SK-N-SH (cell line): ENCODE results near the gene APBB2. TPM values are rescaled to one million over a fixed set of nuclear protein-coding genes. Genes with fewer than 3 reads are reported as not detected.

Experiments used
- CTCF ChIA-PET: fragments of 300-600, 350-600 bp; formaldehyde crosslinking; extraction: SDS; loops from one replicate; lab custom pipeline; 2021; lab: Yijun Ruan, JAX
- POLR2A ChIA-PET: fragments of 350-600 bp; sonication (Branson Sonifier 250); formaldehyde crosslinking; extraction: SDS; loops from one replicate; lab custom pipeline; 2020; ENCODE audit warnings: antibody characterized with exemption, inconsistent platforms; lab: Yijun Ruan, JAX
- DNase-seq: peaks from one replicate; pipeline ENCODE4 v3.0.0; 2012
- H2AFZ ChIP-seq: fragments of 200-600 bp; sonication (generic); 2 replicates; pipeline ENCODE4 v1.8.1; 2016; ENCODE audit warnings: antibody characterized with exemption, mild to moderate bottlenecking, low read depth
- H3F3A ChIP-seq: fragments of 200-600 bp; sonication (generic); replicated peaks from 2 replicates; pipeline ENCODE3; 2016; ENCODE audit warnings: antibody characterized with exemption, mild to moderate bottlenecking; ENCODE audit not compliant: insufficient read depth
- H3K27ac ChIP-seq, 2 experiments: fragments of 200-500 bp in 1 of 2; fragments of 200-600 bp in 1 of 2; sonication (Bioruptor generic) in 1 of 2; sonication (generic), shearing (Covaris generic) in 1 of 2; 2 replicates each; pipeline versions ENCODE4 v1.5.1 to v1.6.1; 2014 to 2016; ENCODE audit warnings: low read depth in 2 of 2, inconsistent platforms in 1 of 2, low read length in 1 of 2, mild to moderate bottlenecking in 1 of 2, mixed read lengths in 1 of 2
- H3K27me3 ChIP-seq: fragments of 200-600 bp; sonication (generic), shearing (Covaris generic); 2 replicates; pipeline ENCODE4 v1.6.1; 2016; ENCODE audit warnings: mixed run types; ENCODE audit not compliant: insufficient read depth
- H3K36me3 ChIP-seq, 2 experiments: fragments of 200-500 bp in 1 of 2; fragments of 200-600 bp in 1 of 2; sonication (Bioruptor generic) in 1 of 2; sonication (generic) in 1 of 2; replicated peaks in 1 of 2; 2 replicates each; pipeline versions ENCODE3 to v1.5.1; 2014 to 2016; ENCODE audit warnings: low read length in 1 of 2, mild to moderate bottlenecking in 1 of 2; ENCODE audit not compliant: insufficient read depth in 2 of 2, control insufficient read depth in 1 of 2
- H3K4me1 ChIP-seq, 2 experiments: fragments of 200-500 bp in 1 of 2; fragments of 200-600 bp in 1 of 2; sonication (Bioruptor generic) in 1 of 2; sonication (generic), shearing (Covaris generic) in 1 of 2; 2 replicates each; pipeline versions ENCODE4 v1.5.1 to v1.6.1; 2014 to 2016; ENCODE audit warnings: low read depth in 1 of 2, low read length in 1 of 2, mixed run types in 1 of 2; ENCODE audit not compliant: insufficient read depth in 2 of 2, control insufficient read depth in 1 of 2
- H3K4me2 ChIP-seq: fragments of 200-600 bp; sonication (generic), shearing (Covaris generic); 2 replicates; pipeline ENCODE4 v1.6.1; 2017; ENCODE audit warnings: mixed run types
- H3K4me3 ChIP-seq, 2 experiments: fragments of 200-500 bp in 1 of 2; fragments of 200-600 bp in 1 of 2; sonication (Bioruptor generic) in 1 of 2; sonication (generic), shearing (Covaris generic) in 1 of 2; 2 replicates each; pipeline versions ENCODE4 v1.5.1 to v1.8.1; 2014 to 2016; ENCODE audit warnings: low read depth in 2 of 2, inconsistent platforms in 1 of 2, low read length in 1 of 2, mild to moderate bottlenecking in 1 of 2, mixed read lengths in 1 of 2, moderate library complexity in 1 of 2
- H3K79me2 ChIP-seq: fragments of 200-600 bp; sonication (generic); 2 replicates; pipeline ENCODE4 v1.8.1; 2017; ENCODE audit warnings: mild to moderate bottlenecking; ENCODE audit not compliant: insufficient read depth
- H3K9ac ChIP-seq: fragments of 200-600 bp; sonication (generic); 2 replicates; pipeline ENCODE4 v1.6.1; 2017; ENCODE audit warnings: mixed run types
- H3K9me2 ChIP-seq: fragments of 200-600 bp; sonication (generic); 2 replicates; pipeline ENCODE4 v1.6.1; 2017; ENCODE audit warnings: mixed run types
- H3K9me3 ChIP-seq: fragments of 200-600 bp; sonication (generic); 2 replicates; pipeline ENCODE4 v1.6.1; 2017; ENCODE audit warnings: mixed run types, mild to moderate bottlenecking, moderate library complexity
- H4K20me1 ChIP-seq: fragments of 200-600 bp; sonication (generic); 2 replicates; pipeline ENCODE4 v1.6.1; 2017; ENCODE audit warnings: mild to moderate bottlenecking, mixed run types; ENCODE audit not compliant: insufficient read depth
- FOXJ3 ChIP-seq: sonication (generic); formaldehyde crosslinking; IDR thresholded peaks from 2 replicates; pipeline ENCODE4 v1.5.1; 2020; ENCODE audit warnings: mild to moderate bottlenecking, missing genetic modification reagents
- MAX ChIP-seq: IDR thresholded peaks from 2 replicates; pipeline ENCODE4 v1.4.0; 2012; ENCODE audit warnings: low read depth
- MEF2A ChIP-seq: IDR thresholded peaks from 2 replicates; pipeline ENCODE4 v1.4.0; 2012; ENCODE audit warnings: low read depth, borderline replicate concordance
- MXI1 ChIP-seq: IDR thresholded peaks from 2 replicates; pipeline ENCODE4 v1.6.1; 2012; ENCODE audit warnings: mild to moderate bottlenecking, low read depth, low read length, improper control_type of control experiment
- NFIC ChIP-seq: IDR thresholded peaks from 2 replicates; pipeline ENCODE4 v1.4.0; 2012; ENCODE audit warnings: borderline replicate concordance
- NRF1 ChIP-seq: IDR thresholded peaks from 2 replicates; pipeline ENCODE4 v1.6.1; 2012; ENCODE audit warnings: low read depth, mild to moderate bottlenecking, low read length
- POLR2AphosphoS5 ChIP-seq: IDR thresholded peaks from 2 replicates; pipeline ENCODE4 v1.6.1; 2012; ENCODE audit warnings: low read depth, low read length
- TAF1 ChIP-seq: IDR thresholded peaks from 2 replicates; pipeline ENCODE4 v1.6.1; 2012; ENCODE audit warnings: low read depth, mild to moderate bottlenecking, low read length, moderate library complexity, borderline replicate concordance
- TCF12 ChIP-seq: IDR thresholded peaks from 2 replicates; pipeline ENCODE4 v1.4.0; 2012
- TEAD4 ChIP-seq: IDR thresholded peaks from 2 replicates; pipeline ENCODE4 v1.4.0; 2012; ENCODE audit warnings: mild to moderate bottlenecking, borderline replicate concordance; ENCODE audit not compliant: insufficient read depth
- whole genome bisulfite sequencing: methylation state at CpG from one replicate; pipeline ENCODE4 v1.1.6; 2017; ENCODE audit warnings: low lambda C conversion rate; 5-methylcytosine and 5-hydroxymethylcytosine counted together
- polyA plus RNA-seq, 3 experiments: library from polyadenylated mRNA; depleted of rRNA; stranded (reverse); fragments of >200 nt; gene quantifications; 2 replicates each; pipeline ENCODE4 v1.2.3, GENCODE V29; 2012

APBB2 gene
- polyA plus RNA-seq, 1 of the 3 experiments (the other 2 are of a cell fraction): 49.8 TPM

DNA sequence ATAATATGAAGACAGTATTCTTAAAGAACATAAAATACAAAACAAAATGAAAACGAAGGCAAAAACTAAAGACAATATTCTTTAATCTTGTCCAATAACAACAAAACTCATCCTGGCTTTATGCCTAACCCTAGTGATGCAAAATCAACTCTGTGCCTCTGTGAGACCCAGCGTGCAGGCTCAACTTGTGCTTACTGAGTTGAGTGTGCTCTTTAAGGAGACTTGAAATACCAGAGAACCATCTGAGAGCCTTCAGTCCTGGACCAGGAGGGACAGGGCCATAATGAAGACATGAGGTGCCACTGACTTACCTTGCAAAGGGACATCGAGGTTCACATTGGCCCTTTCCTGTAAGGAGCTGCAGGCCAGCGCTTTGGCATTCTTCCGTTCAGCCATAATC, 387.5 kb downstream of the APBB2 start:
- H3K27me3 ChIP-seq: no peaks in the 10 kb centered on the region
- no peaks in the 10 kb centered on the region for H3F3A ChIP-seq
- H3K79me2 ChIP-seq: no peaks in the 10 kb centered on the region
- H3K9me3 ChIP-seq: no peaks in the 10 kb centered on the region
- H3K9ac ChIP-seq: no peak overlapping the region
- H3K9me2 ChIP-seq: no peaks in the 10 kb centered on the region
- CTCF ChIA-PET: interaction anchor here (0.7 to 1.7 kb wide), 2 partner anchors 10 to 81 kb away, joined by 3 read pairs; no protein-coding TSS in a partner anchor
- H4K20me1 ChIP-seq: no peaks in the 10 kb centered on the region
- DNase-seq: no peak
- peaks cover 30 to 62% of the 10 kb centered on the region in 2 experiments for H3K36me3 ChIP-seq
- POLR2A ChIA-PET: no interaction called here
- no peak overlapping the region for H3K4me2 ChIP-seq
- 99% methylated on average over 5 of the region's 5 CpGs for WGBS
- no peak overlapping the region for H3K27ac ChIP-seq
- TF ChIP-seq POLR2AphosphoS5 (no peak), TCF12 (no peak)
- TF ChIP-seq, all 33 proteins: peak for 0
- H3K4me3 ChIP-seq: no peak overlapping the region
- no peaks in the 10 kb centered on the region; a peak in 1 of 4 replicates for H3K4me1 ChIP-seq
- no peak overlapping the region for H2AFZ ChIP-seq

DNA sequence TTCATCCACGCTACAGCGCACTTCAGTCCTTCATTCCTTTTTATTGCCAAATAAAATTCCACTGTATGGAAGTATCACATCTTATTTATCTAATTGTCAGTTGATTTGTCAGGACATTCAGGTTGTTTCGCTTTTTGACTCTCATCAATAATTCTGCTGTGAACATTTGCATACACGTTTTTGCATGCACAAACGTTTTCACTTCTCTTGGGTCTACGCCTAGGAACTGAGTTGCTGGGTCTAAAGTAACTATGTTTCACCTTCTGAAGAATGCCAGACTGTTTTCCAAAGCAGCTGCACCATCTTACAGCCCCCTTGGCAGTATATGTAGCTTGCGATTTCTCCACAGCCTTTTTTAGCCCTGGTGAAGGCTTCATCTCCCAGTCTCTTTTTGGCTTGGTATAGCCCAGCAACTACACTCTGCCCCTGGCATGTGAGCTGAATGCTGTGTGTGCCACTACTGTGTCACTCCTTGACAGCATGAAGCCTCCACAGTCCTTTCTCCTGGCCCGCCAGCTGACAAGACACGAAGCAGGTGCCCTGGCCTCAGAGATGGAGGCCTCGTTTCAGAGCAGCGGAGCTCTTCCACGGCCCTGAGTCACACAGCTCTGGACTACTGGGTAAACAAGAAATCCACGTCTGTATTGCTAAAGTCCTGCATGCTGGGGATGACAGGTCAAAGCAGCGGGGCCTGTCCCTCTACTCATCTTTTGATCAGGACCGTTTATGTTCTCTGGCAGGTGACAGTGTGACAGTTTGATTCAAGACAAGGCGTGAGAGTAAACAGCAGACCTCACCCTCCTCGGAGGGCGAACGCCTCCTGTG, 389.1 kb downstream of the APBB2 start:
- H3K9ac ChIP-seq: no peak overlapping the region
- H3K9me3 ChIP-seq: no peaks in the 10 kb centered on the region
- no peaks in the 10 kb centered on the region for H3F3A ChIP-seq
- peaks cover 35 to 66% of the 10 kb centered on the region in 2 experiments for H3K36me3 ChIP-seq
- H3K79me2 ChIP-seq: no peaks in the 10 kb centered on the region
- no peak for DNase-seq
- 92% methylated on average over 16 of the region's 19 CpGs for WGBS
- H3K4me2 ChIP-seq: no peak overlapping the region
- H2AFZ ChIP-seq: no peak overlapping the region
- H4K20me1 ChIP-seq: no peaks in the 10 kb centered on the region
- POLR2A ChIA-PET: no interaction called here
- H3K9me2 ChIP-seq: no peaks in the 10 kb centered on the region
- CTCF ChIA-PET: interaction anchor here (1.4 kb wide), 2 partner anchors 16 to 33 kb away, joined by 3 to 4 read pairs; no protein-coding TSS in a partner anchor
- TF ChIP-seq FOXJ3 (CRISPR knock-in tag) (no peak), MAX (no peak), MEF2A (no peak), TCF12 (no peak), NRF1 (no peak)
- H3K27me3 ChIP-seq: no peaks in the 10 kb centered on the region
- H3K27ac ChIP-seq: no peak overlapping the region
- no peaks in the 10 kb centered on the region; a peak in 1 of 4 replicates for H3K4me1 ChIP-seq
- no peak overlapping the region for H3K4me3 ChIP-seq

GRCh38 chr4:40822420-40823166, 391.7 kb downstream of the APBB2 start:
- WGBS: 96% methylated on average over 8 of the region's 8 CpGs
- Histone ChIP-seq H3K79me2 (no peaks in the 10 kb centered on the region), H3K36me3 (peaks cover 34 to 57% of the 10 kb centered on the region in 2 experiments)

More at GRCh38 chr4:40822420-40823166, 391.7 kb downstream of the APBB2 start:
- CTCF ChIA-PET: no interaction called here
- H3K9ac ChIP-seq: no peak overlapping the region
- H3K9me2 ChIP-seq: no peaks in the 10 kb centered on the region
- no peaks in the 10 kb centered on the region for H4K20me1 ChIP-seq
- H3K4me2 ChIP-seq: no peak overlapping the region
- POLR2A ChIA-PET: no interaction called here
- no peaks in the 10 kb centered on the region for H3K27me3 ChIP-seq
- H3F3A ChIP-seq: no peaks in the 10 kb centered on the region
- H3K4me1 ChIP-seq: no peaks in the 10 kb centered on the region
- no peak overlapping the region for H3K4me3 ChIP-seq
- H3K27ac ChIP-seq: no peak overlapping the region
- no peak overlapping the region for H2AFZ ChIP-seq
- H3K9me3 ChIP-seq: no peaks in the 10 kb centered on the region
- TF ChIP-seq TCF12 (no peak), TAF1 (no peak), MXI1 (no peak), NFIC (no peak), FOXJ3 (CRISPR knock-in tag) (no peak), MAX (no peak), TEAD4 (no peak)
- no peak for DNase-seq
